ENCODE results near the gene LGALS9B.
"Not testable (repeated sequence)": the region's sequence is repeated elsewhere in the genome, so short reads cannot be mapped to it uniquely, and the experiment has no call there.

- TF ChIP-seq, protein P1, sequence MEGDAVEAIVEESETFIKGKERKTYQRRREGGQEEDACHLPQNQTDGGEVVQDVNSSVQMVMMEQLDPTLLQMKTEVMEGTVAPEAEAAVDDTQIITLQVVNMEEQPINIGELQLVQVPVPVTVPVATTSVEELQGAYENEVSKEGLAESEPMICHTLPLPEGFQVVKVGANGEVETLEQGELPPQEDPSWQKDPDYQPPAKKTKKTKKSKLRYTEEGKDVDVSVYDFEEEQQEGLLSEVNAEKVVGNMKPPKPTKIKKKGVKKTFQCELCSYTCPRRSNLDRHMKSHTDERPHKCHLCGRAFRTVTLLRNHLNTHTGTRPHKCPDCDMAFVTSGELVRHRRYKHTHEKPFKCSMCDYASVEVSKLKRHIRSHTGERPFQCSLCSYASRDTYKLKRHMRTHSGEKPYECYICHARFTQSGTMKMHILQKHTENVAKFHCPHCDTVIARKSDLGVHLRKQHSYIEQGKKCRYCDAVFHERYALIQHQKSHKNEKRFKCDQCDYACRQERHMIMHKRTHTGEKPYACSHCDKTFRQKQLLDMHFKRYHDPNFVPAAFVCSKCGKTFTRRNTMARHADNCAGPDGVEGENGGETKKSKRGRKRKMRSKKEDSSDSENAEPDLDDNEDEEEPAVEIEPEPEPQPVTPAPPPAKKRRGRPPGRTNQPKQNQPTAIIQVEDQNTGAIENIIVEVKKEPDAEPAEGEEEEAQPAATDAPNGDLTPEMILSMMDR (IDR thresholded peaks at IDR 0.05; ENCODE audit: low read depth, low read length, missing input control) = not testable (repeated sequence)
- TF ChIP-seq, protein P2, sequence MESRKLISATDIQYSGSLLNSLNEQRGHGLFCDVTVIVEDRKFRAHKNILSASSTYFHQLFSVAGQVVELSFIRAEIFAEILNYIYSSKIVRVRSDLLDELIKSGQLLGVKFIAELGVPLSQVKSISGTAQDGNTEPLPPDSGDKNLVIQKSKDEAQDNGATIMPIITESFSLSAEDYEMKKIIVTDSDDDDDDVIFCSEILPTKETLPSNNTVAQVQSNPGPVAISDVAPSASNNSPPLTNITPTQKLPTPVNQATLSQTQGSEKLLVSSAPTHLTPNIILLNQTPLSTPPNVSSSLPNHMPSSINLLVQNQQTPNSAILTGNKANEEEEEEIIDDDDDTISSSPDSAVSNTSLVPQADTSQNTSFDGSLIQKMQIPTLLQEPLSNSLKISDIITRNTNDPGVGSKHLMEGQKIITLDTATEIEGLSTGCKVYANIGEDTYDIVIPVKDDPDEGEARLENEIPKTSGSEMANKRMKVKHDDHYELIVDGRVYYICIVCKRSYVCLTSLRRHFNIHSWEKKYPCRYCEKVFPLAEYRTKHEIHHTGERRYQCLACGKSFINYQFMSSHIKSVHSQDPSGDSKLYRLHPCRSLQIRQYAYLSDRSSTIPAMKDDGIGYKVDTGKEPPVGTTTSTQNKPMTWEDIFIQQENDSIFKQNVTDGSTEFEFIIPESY (IDR thresholded peaks at IDR 0.05) = not testable (repeated sequence)
- TF ChIP-seq REST (IDR thresholded peaks at IDR 0.05); GABPA (IDR thresholded peaks at IDR 0.05 in 1 of 2, conservative IDR thresholded peaks at IDR 0.05 in 1 of 2); EGR1 (IDR thresholded peaks at IDR 0.05; ENCODE audit: low read depth in 2 of 2): not testable (repeated sequence)
Observed at GRCh38 chr17:20435166-20435565, 32.2 kb downstream of the LGALS9B start.
